GM21717 (cell line): ENCODE data around the gene LYPD6.

Experiments
- ATAC-seq: cut with Tn5 transposase; IDR thresholded peaks from one replicate; pipeline ENCODE4 v1.9.1; 2021; ENCODE audit warnings: mild to moderate bottlenecking, moderate library complexity; ENCODE audit not compliant: unreplicated experiment

LYPD6 gene

DNA sequence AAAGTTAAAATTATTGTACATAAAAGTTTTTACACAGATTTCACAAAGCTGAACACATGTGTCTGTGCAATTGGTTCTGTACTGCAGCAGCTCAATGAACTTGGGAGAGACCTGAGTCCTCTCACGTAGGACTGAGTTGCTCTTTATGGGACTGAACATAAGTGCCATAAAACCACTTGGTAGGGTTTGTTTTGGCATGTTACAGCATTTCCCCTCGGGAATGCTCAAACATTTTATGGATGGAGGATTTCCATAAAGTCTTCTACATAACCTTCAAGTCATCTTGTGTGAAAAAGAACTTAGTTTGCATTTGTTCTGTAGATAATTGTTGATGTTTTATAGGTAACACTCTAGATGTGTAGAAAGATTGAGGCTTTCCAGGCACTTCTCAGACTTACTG is 15.9 kb downstream of the LYPD6 start:
- ATAC-seq = no peak

DNA sequence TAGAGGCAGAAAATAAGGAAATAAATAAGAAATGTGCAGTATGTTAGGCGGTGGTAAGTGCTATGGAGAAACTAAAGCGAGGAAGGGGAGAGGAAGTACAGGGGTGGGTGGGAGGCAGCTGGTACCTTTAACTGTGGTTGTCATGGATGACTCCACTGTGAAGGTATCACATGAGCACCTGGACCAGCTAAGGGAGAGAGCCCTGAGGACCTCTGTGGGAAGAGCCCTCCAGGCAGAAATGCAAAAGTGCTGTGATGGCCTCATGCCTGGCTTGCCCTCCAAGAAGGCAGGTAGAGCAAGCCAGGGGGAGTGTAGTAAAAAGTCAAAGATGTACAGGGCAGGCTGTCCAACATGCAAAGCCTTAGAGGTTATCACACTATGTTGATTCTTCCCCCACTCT is 17.9 kb downstream of the LYPD6 start:
- ATAC-seq = no peak

DNA sequence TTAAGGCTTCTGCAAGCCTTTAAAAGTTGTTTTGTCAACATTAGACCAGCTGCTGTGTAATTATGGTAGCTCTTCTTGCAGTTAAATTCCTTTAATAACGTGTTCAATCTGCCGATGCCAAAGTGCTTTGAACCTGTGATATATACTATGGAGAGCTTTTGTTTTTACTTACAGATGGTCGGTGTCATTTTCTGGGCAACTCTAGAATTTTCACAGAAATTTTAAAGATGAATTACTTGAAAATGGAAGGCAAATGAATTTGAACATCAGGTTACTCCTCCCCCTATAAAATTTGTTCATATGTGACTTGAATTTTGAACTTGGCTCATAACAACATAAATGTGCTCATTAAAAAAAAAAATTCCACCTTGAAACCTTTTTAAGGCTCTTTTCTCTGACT is 23.0 kb downstream of the LYPD6 start:
- no peak for ATAC-seq

GRCh38 chr2:149355716-149356422 is 25.5 kb downstream of the LYPD6 start:
- ATAC-seq = no peak

GRCh38 chr2:149357058-149357457 is 26.7 kb downstream of the LYPD6 start:
- ATAC-seq = no peak

- ATAC-seq = no peak
Measured at GRCh38 chr2:149360106-149360505, 29.7 kb downstream of the LYPD6 start.

DNA sequence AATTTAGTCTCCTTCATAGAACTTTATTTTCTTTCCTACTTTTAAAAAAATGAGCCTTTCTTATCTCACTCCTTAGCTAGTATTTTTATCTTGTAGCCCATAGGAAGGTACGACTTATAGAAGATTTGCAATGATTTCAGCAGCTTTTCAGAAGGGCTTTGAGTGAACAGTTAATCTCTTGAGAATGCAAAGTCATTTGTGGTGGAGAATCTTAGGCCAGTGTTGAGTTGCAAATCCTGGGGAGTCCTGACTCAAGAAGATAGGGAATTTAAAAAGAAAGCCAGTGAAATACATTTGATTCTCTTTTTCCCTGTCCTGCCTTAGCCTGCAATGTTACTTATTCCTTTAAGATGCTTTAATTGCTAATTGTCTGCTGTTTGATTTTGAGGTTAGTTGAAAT is 33.6 kb downstream of the LYPD6 start:
- no peak for ATAC-seq

DNA sequence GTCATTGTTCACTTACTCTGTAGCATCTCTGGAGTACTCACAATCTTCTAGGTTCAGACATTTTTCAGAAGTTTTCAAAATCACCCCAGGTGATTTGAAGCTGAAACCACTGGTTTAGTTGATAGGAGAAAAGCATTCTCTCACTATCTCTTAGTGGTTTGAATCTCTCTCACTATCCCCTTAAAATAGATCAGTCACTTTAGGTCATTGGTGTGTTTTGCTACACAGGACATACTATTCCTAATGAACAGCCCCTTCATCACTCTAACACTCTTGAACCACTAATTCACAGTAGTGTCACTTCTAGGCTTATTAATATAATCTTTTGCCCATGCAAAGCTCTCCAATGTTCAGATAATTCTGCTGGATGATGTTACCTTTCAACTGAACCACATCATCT is 34.5 kb downstream of the LYPD6 start:
- no peak for ATAC-seq

- no peak for ATAC-seq
Measured at GRCh38 chr2:149365931-149366583, 35.7 kb downstream of the LYPD6 start.

DNA sequence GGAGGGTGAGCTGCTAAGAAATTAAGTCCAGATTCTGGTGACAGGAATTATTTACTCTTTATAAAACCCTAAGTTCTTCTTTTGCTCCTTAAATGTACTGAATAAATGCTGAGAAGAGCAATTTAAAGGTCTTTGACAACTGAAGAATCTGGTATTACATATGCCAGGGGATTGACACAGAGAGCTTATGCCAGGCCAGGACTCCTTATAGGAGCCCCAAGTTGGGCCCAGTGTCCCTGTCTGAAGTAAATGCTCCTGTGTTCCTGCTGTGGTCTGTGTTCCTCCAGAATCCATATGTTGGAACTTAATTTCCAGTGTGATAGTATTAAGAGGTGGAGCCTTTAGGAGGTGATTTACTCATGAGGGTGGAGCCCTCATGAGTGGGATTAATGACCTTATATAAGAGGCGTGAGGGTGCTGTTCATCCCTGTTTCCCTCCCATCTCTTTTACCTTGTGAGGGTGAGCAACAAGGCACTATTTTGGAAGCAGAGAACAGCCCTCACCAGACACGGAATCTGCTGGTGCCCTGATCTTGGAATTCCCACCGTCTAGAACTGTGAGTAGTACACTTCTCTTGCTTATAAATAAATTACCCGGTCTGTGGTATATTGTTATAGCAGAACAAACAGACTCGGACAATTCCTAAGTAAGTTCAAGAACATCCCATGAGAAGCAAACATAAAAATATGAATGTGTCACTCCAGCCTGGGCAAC is 39.8 kb downstream of the LYPD6 start:
- no peak for ATAC-seq

DNA sequence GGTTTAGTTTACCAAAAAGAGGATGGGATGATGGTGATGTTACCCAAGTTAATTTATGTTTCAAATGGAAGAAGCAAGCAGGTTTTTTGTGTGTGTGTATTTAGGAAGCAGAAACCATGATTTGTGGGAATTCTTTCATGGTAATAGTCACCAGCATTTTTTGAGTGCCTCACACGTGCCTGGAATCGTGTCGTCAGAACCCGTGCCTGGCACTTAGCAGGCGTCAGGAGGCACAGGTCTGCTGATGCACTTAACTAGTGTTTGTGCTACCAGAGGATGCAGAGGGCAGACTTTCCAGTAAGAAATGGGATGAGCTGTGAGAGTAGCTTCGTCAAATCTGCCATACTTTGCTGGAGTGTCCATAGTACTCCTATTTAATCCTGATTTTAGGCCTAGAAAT is 41.1 kb downstream of the LYPD6 start:
- ATAC-seq = no peak

DNA sequence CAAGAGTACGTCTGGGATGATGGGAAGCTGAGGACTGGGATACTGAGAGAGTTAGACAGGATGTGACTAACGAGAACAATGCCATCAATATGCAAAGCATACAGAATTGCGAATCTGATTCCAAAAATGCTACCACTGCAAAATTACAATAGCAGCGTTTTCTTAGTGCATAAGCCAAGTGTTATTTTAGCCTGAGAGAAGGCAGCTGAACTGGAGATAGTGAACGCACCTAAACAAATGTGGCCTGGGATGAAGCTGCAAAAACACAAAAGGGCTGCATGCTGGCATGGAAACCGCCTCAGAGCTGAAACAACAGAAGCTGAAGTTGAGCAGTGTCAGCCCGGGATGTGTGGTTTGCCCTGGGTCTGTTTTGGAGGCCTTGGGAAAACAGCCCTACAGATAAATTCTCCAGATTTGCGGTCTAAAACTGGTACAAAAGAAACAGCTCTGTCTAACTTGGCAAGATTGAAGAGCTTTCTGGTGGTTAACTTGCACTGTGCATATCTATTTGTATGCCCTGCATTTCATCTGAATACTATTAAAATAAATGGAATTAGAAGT is 45.5 kb downstream of the LYPD6 start:
- ATAC-seq = no peak

DNA sequence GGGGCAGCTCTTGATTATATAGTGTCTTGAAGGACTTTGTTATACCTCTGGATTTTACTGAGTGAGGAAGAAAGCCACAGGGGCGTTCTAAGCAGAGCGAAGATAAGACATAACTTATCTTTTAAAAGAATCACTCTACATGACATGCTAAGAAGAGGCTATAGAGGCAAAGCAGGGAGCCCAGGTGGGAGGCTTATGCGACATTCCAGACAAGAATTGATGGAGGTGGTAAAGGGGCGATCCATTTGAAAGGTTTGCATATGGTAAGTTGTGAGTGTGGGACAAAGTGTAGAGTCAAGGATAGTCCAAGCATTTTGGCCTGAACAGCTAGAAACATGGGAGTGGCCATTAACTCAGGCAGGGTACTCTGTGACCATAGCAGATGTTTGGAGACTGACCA is 49.8 kb downstream of the LYPD6 start:
- ATAC-seq = no peak

DNA sequence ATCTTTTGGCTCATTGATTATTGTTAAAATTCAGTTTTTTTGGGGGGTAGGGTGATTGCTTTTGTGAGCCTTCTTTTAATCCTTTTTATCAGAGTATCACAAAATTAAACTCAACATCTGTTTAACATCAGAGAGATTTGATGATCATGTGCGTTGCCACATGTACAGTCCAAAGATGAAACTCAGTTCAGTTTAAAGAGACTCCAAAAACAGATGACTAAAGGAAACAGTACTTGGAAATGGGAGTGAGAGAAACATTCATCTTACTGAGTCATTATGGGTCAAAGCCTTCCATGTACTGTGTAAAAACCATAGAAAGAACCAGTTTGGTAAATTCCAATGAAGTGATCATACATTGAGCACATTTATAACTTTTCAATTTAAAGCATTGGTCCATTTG is 53.0 kb downstream of the LYPD6 start:
- no peak for ATAC-seq

GRCh38 chr2:149385350-149385749 is 55.0 kb downstream of the LYPD6 start:
- ATAC-seq = no peak

- no peak for ATAC-seq
Measured at GRCh38 chr2:149387411-149387810, 57.0 kb downstream of the LYPD6 start.

DNA sequence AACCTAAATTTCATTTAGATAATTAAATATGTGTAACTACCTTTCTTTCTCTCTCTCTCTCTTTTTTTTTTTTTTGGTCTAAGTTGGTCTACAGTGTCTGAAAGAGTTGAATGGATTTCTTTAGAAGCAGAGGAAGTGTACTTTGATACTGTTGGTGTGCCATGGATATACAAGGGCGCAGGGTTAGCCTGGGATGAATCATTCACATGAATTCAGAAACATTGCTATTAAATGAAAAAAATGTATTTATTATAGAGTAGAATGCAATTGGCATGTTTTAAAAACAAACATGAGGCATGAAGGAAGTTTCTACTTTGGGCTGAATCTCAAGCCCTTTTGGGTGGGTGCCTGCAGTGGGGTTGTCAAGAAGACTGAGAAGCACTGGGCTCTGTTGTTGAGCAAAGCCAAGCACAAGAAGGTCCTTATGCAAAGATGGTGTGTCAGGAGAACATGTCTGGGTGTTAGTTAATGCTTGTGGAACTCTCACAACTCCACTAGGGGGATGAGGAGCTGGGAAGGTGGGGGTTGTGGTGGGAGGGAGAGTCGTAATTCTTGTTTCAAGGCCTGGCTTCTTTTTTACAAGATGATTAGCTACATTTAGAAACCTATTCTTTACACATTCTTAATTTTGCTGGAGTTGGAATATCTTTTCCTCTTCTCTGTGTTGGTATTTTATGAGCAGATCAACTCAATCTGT is 57.9 kb downstream of the LYPD6 start:
- ATAC-seq = no peak

GRCh38 chr2:149389506-149390167 is 59.2 kb downstream of the LYPD6 start:
- no peak for ATAC-seq

GRCh38 chr2:149393614-149394013 is 63.2 kb downstream of the LYPD6 start:
- ATAC-seq = no peak

GRCh38 chr2:149394864-149395263 is 64.5 kb downstream of the LYPD6 start:
- no peak for ATAC-seq
